Osteoblast (primary cell): ENCODE results near the gene KRT8. TPM values are rescaled to one million over a fixed set of nuclear protein-coding genes. Genes with fewer than 3 reads are reported as not detected.

ENCODE experiments used
- DNase-seq: peaks from one replicate; pipeline ENCODE4 v3.0.0; 2011; ENCODE audit warnings: low spot score, mixed read lengths; ENCODE audit not compliant: insufficient read length; ENCODE audit errors: missing footprints
- H2AFZ ChIP-seq: 2 replicates; pipeline ENCODE4 v1.6.0; 2011; ENCODE audit warnings: mild to moderate bottlenecking, low read length
- H3K27ac ChIP-seq: 2 replicates; pipeline ENCODE4 v1.5.1; 2011; ENCODE audit warnings: mild to moderate bottlenecking, low read depth, low read length, moderate library complexity
- H3K27me3 ChIP-seq: 2 replicates; pipeline ENCODE4 v1.6.0; 2012; ENCODE audit warnings: mild to moderate bottlenecking, control low read depth, inconsistent platforms, low read length, moderate library complexity; ENCODE audit not compliant: insufficient read depth
- H3K36me3 ChIP-seq: 2 replicates; pipeline ENCODE4 v1.5.1; 2011; ENCODE audit warnings: mild to moderate bottlenecking, low read length, control low read depth, moderate library complexity; ENCODE audit not compliant: insufficient read depth
- H3K4me1 ChIP-seq: 2 replicates; pipeline ENCODE4 v1.5.1; 2011; ENCODE audit warnings: mild to moderate bottlenecking, low read length, control low read depth, moderate library complexity; ENCODE audit not compliant: insufficient read depth
- H3K4me2 ChIP-seq: 2 replicates; pipeline ENCODE4 v1.6.0; 2011; ENCODE audit warnings: mild to moderate bottlenecking, low read length; ENCODE audit not compliant: insufficient read depth
- H3K4me3 ChIP-seq: fragments of 200-600 bp; sonication (generic); 3 replicates; pipeline ENCODE4 v1.5.1; 2012; ENCODE audit warnings: mild to moderate bottlenecking, low read length, inconsistent platforms; ENCODE audit not compliant: insufficient read depth
- H3K79me2 ChIP-seq: 2 replicates; pipeline ENCODE4 v1.6.0; 2012; ENCODE audit warnings: mild to moderate bottlenecking, low read length, control low read depth, inconsistent platforms; ENCODE audit not compliant: insufficient read depth
- H3K9me3 ChIP-seq: 2 replicates; pipeline ENCODE4 v1.5.1; 2011; ENCODE audit warnings: low read depth, low read length, control low read depth
- H4K20me1 ChIP-seq: 2 replicates; pipeline ENCODE4 v1.6.0; 2012; ENCODE audit warnings: mild to moderate bottlenecking, low read length, control low read depth; ENCODE audit not compliant: insufficient read depth
- CTCF ChIP-seq: IDR thresholded peaks from 2 replicates; pipeline ENCODE4 v1.5.1; 2011; ENCODE audit warnings: mild to moderate bottlenecking, low read depth, low read length, moderate library complexity; ENCODE audit errors: extremely low read depth
- total RNA-seq: library from RNA; depleted of rRNA; stranded (reverse); fragments of >200 nt; gene quantifications from 2 replicates; pipeline ENCODE4 v1.2.3, GENCODE V29; 2012

Gene KRT8
- total RNA-seq, 1 donor, result 5.1 TPM

- DNase-seq, result no peak
- H3K4me1 ChIP-seq, result peaks cover 37% of the 10 kb centered on the region
- no peak overlapping the region for H3K4me3 ChIP-seq
- H3K36me3 ChIP-seq, result no peaks in the 10 kb centered on the region
- no peaks in the 10 kb centered on the region for H3K79me2 ChIP-seq
- no peak overlapping the region for H3K4me2 ChIP-seq
- no peaks in the 10 kb centered on the region for H3K9me3 ChIP-seq
- H2AFZ ChIP-seq, result no peak overlapping the region
- H3K27me3 ChIP-seq, result no peaks in the 10 kb centered on the region
- H3K27ac ChIP-seq, result no peak overlapping the region
- H4K20me1 ChIP-seq, result no peaks in the 10 kb centered on the region
- no peak for TF ChIP-seq CTCF
Observed at GRCh38 chr12:52872644-52873389, 32.1 kb downstream of the KRT8 start.

DNA sequence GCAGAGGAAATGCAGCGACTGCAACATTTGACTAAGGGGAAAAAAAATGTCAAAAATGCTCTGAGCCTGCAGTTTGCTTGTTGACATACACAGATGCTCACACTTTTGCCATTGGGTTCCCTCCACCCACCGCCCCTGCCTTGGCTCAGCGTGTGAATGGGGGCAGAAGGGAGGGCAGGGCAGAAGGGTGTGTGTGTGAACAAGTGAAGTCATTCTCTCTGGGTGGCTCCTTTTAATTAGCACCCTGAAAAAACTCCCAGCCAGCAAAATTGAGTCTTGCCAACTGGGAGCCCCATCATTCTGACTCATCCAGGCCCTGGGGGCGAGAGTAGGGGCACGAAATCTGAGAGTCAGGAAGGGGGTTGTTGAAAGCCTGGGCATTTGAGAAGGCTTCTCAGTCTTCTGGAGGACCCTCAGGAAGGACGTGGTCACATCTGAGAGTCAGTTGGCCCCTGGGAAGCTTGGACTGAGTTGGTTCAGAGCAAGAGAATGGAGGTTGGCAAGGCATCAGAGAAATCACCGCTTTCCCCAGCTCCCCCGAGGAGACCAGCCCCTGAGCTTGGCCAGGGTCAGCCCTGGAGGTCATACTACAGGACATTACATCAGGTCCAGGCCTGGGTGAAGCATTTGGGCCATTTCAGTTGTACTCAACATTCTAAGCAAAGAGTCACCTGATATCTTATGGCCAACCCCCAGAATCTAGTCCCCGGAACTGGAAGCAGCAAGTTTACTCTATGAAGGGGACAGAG, 33.4 kb downstream of the KRT8 start:
- peak overlapping the region; percentile 15 for H2AFZ ChIP-seq
- H3K4me3 ChIP-seq, result peak overlapping the region; percentile 7
- H3K9me3 ChIP-seq, result no peaks in the 10 kb centered on the region
- H3K27ac ChIP-seq, result peak overlapping the region; percentile 76
- H3K27me3 ChIP-seq, result no peaks in the 10 kb centered on the region
- no peak for TF ChIP-seq CTCF
- H3K4me1 ChIP-seq, result peaks cover 37% of the 10 kb centered on the region
- H3K4me2 ChIP-seq, result peak overlapping the region; percentile 35
- no peaks in the 10 kb centered on the region for H3K36me3 ChIP-seq
- H3K79me2 ChIP-seq, result no peaks in the 10 kb centered on the region
- peak; percentile 96 for DNase-seq
- no peaks in the 10 kb centered on the region for H4K20me1 ChIP-seq

GRCh38 chr12:52870361-52871290, 34.2 kb downstream of the KRT8 start:
- Histone ChIP-seq H3K27ac (peak overlapping the region; percentile 76), H3K4me1 (peaks cover 37% of the 10 kb centered on the region), H3K27me3 (no peaks in the 10 kb centered on the region), H3K4me3 (peak overlapping the region; percentile 8), H3K4me2 (peak overlapping the region; percentile 35), H3K79me2 (no peaks in the 10 kb centered on the region), H2AFZ (peak overlapping the region; percentile 64), H4K20me1 (no peaks in the 10 kb centered on the region), H3K9me3 (no peaks in the 10 kb centered on the region), H3K36me3 (no peaks in the 10 kb centered on the region)
- peak; percentile 92 for DNase-seq
- TF ChIP-seq CTCF, result peak; percentile 78
